Esophagus squamous epithelium (tissue), 4 donors: Measurements from ENCODE around the gene MT1A.

ENCODE experiments used
- POLR2A ChIP-seq, 4 donors: fragments of 450-650 bp; IDR thresholded peaks; one replicate each; pipeline ENCODE4 v1.6.1; 2017; ENCODE audit warnings: antibody characterized with exemption in 4 of 4, mild to moderate bottlenecking in 4 of 4, moderate library complexity in 3 of 4
- TF ChIP-seq, protein P1 (sequence below), 6 experiments: fragments of 450-650 bp in 4 of 6; fragments of 200-600 bp in 2 of 6; sonication (generic) in 2 of 6; IDR thresholded peaks; one replicate each; pipeline ENCODE4 v1.5.1; 2016 to 2019; ENCODE audit warnings: antibody characterized with exemption in 6 of 6, mild to moderate bottlenecking in 4 of 6, moderate library complexity in 4 of 6

- TF ChIP-seq, protein P1, sequence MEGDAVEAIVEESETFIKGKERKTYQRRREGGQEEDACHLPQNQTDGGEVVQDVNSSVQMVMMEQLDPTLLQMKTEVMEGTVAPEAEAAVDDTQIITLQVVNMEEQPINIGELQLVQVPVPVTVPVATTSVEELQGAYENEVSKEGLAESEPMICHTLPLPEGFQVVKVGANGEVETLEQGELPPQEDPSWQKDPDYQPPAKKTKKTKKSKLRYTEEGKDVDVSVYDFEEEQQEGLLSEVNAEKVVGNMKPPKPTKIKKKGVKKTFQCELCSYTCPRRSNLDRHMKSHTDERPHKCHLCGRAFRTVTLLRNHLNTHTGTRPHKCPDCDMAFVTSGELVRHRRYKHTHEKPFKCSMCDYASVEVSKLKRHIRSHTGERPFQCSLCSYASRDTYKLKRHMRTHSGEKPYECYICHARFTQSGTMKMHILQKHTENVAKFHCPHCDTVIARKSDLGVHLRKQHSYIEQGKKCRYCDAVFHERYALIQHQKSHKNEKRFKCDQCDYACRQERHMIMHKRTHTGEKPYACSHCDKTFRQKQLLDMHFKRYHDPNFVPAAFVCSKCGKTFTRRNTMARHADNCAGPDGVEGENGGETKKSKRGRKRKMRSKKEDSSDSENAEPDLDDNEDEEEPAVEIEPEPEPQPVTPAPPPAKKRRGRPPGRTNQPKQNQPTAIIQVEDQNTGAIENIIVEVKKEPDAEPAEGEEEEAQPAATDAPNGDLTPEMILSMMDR (IDR thresholded peaks at IDR 0.05): no peak
- TF ChIP-seq POLR2A (IDR thresholded peaks at IDR 0.05): no peak
Measured at GRCh38 chr16:56670620-56670934, 32.1 kb downstream of the MT1A start.
